Liver (tissue), 3 donors: ENCODE results near the gene DIPK1B.

Experiments
- EGR1 ChIP-seq, 2 donors: IDR thresholded peaks; 2 replicates each; pipeline ENCODE4 v1.6.1; 2016 to 2018; ENCODE audit warnings: antibody characterized with exemption in 2 of 2, low read depth in 2 of 2
- JUND ChIP-seq, 2 donors: IDR thresholded peaks; 2 replicates each; pipeline ENCODE4 v1.6.1; 2016; ENCODE audit warnings: antibody characterized with exemption in 2 of 2
- RXRA ChIP-seq, 2 donors: IDR thresholded peaks; 2 replicates each; pipeline ENCODE4 v1.6.1; 2017 to 2018; ENCODE audit warnings: antibody characterized with exemption in 2 of 2, mild to moderate bottlenecking in 1 of 2
- SP1 ChIP-seq: IDR thresholded peaks from 2 replicates; pipeline ENCODE4 v1.6.1; 2018; ENCODE audit warnings: antibody characterized with exemption, mild to moderate bottlenecking
- TAF1 ChIP-seq: conservative IDR thresholded peaks from 2 replicates; pipeline ENCODE4 v1.6.1; 2016; ENCODE audit warnings: antibody characterized with exemption, mild to moderate bottlenecking
- YY1 ChIP-seq: IDR thresholded peaks from 2 replicates; pipeline ENCODE4 v1.6.1; 2016; ENCODE audit warnings: antibody characterized with exemption, mild to moderate bottlenecking
- TF ChIP-seq, protein P1 (sequence below): fragments of 150-350 bp; IDR thresholded peaks from 2 replicates; pipeline ENCODE4 v1.5.1; 2017; ENCODE audit warnings: improper control_type of control experiment, low read depth, low read length; ENCODE audit not compliant: missing input control
- TF ChIP-seq, protein P2 (sequence below): IDR thresholded peaks from 2 replicates; pipeline ENCODE4 v1.6.1; 2016; ENCODE audit warnings: antibody characterized with exemption, mild to moderate bottlenecking
- TF ChIP-seq, protein P3 (sequence below): IDR thresholded peaks from 2 replicates; pipeline ENCODE4 v1.6.1; 2016; ENCODE audit warnings: antibody characterized with exemption
- donor health status: healthy.
- donor health status: healthy.

DNA sequence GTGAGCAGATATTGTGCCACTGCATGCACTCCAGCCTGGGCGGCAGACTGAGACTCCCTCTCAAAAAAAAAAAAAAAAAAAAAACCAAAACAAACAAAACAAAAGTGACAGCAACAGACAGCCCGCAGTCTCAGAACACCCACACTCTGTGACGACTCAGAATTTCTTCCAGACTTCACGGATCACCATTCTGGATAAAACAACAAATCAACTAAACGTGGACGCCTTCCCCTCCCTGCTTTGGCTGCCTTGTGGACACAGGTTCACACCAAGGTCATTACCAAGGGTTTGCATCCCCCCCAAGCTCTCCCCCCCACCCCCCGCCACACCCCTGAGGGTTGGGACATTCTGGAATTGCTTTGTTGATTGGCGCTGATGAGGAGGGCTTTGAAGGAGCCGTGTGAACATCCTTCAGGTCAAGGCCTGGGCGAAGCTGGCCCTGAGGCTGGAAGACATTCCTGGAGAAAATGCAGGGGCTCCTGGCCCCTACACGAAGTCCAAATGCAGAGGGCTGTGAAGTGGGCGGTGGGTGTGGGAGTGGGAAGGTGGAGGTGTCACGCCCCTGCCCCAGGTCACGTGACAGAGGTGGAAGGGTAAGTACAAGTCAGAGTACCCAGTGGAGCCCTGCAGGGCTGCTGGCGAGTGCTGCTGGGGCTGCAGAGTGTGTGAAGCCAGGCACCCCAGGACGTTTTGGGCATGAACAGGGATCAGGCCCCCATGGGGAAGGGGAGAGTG is 20.2 kb downstream of the DIPK1B start:
- TF ChIP-seq, protein P1, sequence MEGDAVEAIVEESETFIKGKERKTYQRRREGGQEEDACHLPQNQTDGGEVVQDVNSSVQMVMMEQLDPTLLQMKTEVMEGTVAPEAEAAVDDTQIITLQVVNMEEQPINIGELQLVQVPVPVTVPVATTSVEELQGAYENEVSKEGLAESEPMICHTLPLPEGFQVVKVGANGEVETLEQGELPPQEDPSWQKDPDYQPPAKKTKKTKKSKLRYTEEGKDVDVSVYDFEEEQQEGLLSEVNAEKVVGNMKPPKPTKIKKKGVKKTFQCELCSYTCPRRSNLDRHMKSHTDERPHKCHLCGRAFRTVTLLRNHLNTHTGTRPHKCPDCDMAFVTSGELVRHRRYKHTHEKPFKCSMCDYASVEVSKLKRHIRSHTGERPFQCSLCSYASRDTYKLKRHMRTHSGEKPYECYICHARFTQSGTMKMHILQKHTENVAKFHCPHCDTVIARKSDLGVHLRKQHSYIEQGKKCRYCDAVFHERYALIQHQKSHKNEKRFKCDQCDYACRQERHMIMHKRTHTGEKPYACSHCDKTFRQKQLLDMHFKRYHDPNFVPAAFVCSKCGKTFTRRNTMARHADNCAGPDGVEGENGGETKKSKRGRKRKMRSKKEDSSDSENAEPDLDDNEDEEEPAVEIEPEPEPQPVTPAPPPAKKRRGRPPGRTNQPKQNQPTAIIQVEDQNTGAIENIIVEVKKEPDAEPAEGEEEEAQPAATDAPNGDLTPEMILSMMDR, result no peak
- TF ChIP-seq, protein P2, sequence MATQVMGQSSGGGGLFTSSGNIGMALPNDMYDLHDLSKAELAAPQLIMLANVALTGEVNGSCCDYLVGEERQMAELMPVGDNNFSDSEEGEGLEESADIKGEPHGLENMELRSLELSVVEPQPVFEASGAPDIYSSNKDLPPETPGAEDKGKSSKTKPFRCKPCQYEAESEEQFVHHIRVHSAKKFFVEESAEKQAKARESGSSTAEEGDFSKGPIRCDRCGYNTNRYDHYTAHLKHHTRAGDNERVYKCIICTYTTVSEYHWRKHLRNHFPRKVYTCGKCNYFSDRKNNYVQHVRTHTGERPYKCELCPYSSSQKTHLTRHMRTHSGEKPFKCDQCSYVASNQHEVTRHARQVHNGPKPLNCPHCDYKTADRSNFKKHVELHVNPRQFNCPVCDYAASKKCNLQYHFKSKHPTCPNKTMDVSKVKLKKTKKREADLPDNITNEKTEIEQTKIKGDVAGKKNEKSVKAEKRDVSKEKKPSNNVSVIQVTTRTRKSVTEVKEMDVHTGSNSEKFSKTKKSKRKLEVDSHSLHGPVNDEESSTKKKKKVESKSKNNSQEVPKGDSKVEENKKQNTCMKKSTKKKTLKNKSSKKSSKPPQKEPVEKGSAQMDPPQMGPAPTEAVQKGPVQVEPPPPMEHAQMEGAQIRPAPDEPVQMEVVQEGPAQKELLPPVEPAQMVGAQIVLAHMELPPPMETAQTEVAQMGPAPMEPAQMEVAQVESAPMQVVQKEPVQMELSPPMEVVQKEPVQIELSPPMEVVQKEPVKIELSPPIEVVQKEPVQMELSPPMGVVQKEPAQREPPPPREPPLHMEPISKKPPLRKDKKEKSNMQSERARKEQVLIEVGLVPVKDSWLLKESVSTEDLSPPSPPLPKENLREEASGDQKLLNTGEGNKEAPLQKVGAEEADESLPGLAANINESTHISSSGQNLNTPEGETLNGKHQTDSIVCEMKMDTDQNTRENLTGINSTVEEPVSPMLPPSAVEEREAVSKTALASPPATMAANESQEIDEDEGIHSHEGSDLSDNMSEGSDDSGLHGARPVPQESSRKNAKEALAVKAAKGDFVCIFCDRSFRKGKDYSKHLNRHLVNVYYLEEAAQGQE, result no peak
- TF ChIP-seq TAF1 (no peak), YY1 (no peak), SP1 (no peak), RXRA (IDR thresholded peaks at IDR 0.05) (no peak), EGR1 (IDR thresholded peaks at IDR 0.05; ENCODE audit: low read depth in 2 of 2) (no peak), JUND (IDR thresholded peaks at IDR 0.05) (no peak)
- TF ChIP-seq, protein P3, sequence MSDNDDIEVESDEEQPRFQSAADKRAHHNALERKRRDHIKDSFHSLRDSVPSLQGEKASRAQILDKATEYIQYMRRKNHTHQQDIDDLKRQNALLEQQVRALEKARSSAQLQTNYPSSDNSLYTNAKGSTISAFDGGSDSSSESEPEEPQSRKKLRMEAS, result no peak
